Stimulated activated CD4-positive, alpha-beta T cell treated with anti-CD3 and anti-CD28 coated beads, Interleukin-4, amount 100 ng/mL, for 1 hour (primary cell): ENCODE data around the gene CD300A.

ENCODE experiments used
- DNase-seq: peaks from one replicate; pipeline ENCODE4 v3.0.0-alpha.2; 2020

Gene CD300A

GRCh38 chr17:74455821-74456220, 10.6 kb upstream of the CD300A start:
- DNase-seq, result no peak

GRCh38 chr17:74457146-74457819, 9.2 kb upstream of the CD300A start:
- peak; percentile 74 for DNase-seq

- DNase-seq, result no peak
Observed at GRCh38 chr17:74457820-74458166, 8.6 kb upstream of the CD300A start.

GRCh38 chr17:74458835-74459234, 7.6 kb upstream of the CD300A start:
- no peak for DNase-seq

- no peak for DNase-seq
Observed at GRCh38 chr17:74459622-74460021, 6.8 kb upstream of the CD300A start.

- DNase-seq, result no peak
Observed at GRCh38 chr17:74460241-74460640, 6.2 kb upstream of the CD300A start.

- DNase-seq, result no peak
Observed at GRCh38 chr17:74460996-74461395, 5.4 kb upstream of the CD300A start.

- no peak for DNase-seq
Observed at GRCh38 chr17:74461611-74462010, 4.8 kb upstream of the CD300A start.

GRCh38 chr17:74464730-74465377, 1.6 kb upstream of the CD300A start:
- DNase-seq, result no peak

GRCh38 chr17:74465378-74466110, 890 bp upstream of the CD300A start:
- DNase-seq, result no peak

GRCh38 chr17:74466828-74467184, 372 bp downstream of the CD300A start:
- no peak for DNase-seq

GRCh38 chr17:74467221-74467951, 952 bp downstream of the CD300A start:
- DNase-seq, result no peak

- DNase-seq, result no peak
Observed at GRCh38 chr17:74471341-74471740, 4.9 kb downstream of the CD300A start.

- no peak for DNase-seq
Observed at GRCh38 chr17:74472890-74473289, 6.5 kb downstream of the CD300A start.

GRCh38 chr17:74473294-74473693, 6.9 kb downstream of the CD300A start:
- DNase-seq, result no peak

- DNase-seq, result no peak
Observed at GRCh38 chr17:74474043-74474792, 7.8 kb downstream of the CD300A start.

GRCh38 chr17:74475189-74475588, 8.8 kb downstream of the CD300A start:
- no peak for DNase-seq

GRCh38 chr17:74477411-74477810, 11.0 kb downstream of the CD300A start:
- DNase-seq, result no peak

- DNase-seq, result no peak
Observed at GRCh38 chr17:74478420-74479100, 12.1 kb downstream of the CD300A start.

- DNase-seq, result no peak
Observed at GRCh38 chr17:74480290-74480689, 13.9 kb downstream of the CD300A start.

- no peak for DNase-seq
Observed at GRCh38 chr17:74481621-74482020, 15.2 kb downstream of the CD300A start.

GRCh38 chr17:74484066-74484465, 17.6 kb downstream of the CD300A start:
- no peak for DNase-seq
